ENCODE measurements around the gene MFSD2B. TPM values are rescaled to one million over a fixed set of nuclear protein-coding genes. Genes with fewer than 3 reads are reported as not detected.
"Not testable (repeated sequence)": the region's sequence is repeated elsewhere in the genome, so short reads cannot be mapped to it uniquely, and the experiment has no call there.

Gene MFSD2B
- total and polyA plus RNA-seq, 9 donors: 0.02 to 0.47 (median 0.11) TPM; not detected in 5

DNA sequence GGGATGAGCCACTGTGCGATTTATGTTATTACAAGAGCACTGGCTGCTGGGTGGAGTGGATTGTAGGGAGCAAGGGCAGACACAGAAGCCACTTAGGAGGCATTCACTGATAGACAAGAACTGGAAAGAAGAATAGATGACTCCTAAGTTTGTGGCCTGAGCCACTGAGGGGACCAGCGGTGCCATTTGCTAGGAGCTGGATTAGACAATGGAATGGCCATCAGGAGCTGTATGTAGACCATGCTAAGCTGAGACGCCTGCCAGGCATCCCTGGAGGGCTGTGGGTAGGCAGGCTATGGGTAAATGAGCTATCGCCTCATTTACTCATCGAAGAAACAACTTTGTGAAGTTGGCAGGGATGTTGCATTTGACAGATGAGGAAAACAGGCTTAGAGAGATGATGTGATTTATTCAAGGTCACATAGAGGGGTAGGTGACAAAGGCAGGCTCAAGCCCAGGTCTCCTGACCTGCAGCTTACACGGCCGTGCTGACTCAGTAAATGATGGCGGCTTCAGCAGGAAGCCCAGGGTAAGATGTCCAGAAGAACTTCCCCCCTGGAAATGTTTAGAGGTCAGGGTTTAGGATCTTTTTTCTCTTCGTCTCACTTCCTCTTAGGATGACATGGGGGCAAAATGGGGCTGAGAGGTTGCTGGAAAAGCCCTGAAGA lies 2.8 kb downstream of the MFSD2B start:
- TF ChIP-seq, protein P1, sequence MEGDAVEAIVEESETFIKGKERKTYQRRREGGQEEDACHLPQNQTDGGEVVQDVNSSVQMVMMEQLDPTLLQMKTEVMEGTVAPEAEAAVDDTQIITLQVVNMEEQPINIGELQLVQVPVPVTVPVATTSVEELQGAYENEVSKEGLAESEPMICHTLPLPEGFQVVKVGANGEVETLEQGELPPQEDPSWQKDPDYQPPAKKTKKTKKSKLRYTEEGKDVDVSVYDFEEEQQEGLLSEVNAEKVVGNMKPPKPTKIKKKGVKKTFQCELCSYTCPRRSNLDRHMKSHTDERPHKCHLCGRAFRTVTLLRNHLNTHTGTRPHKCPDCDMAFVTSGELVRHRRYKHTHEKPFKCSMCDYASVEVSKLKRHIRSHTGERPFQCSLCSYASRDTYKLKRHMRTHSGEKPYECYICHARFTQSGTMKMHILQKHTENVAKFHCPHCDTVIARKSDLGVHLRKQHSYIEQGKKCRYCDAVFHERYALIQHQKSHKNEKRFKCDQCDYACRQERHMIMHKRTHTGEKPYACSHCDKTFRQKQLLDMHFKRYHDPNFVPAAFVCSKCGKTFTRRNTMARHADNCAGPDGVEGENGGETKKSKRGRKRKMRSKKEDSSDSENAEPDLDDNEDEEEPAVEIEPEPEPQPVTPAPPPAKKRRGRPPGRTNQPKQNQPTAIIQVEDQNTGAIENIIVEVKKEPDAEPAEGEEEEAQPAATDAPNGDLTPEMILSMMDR (IDR thresholded peaks at IDR 0.05): no peak
- no peak for TF ChIP-seq EP300 (IDR thresholded peaks at IDR 0.05)
- no peak for TF ChIP-seq POLR2A (IDR thresholded peaks at IDR 0.05)
- Histone ChIP-seq H3K27ac (no peak overlapping the region), H3K4me1 (ENCODE audit: insufficient read depth) (peaks cover 3% of the 10 kb centered on the region), H3K27me3 (no peaks in the 10 kb centered on the region), H3K36me3 (no peaks in the 10 kb centered on the region), H3K9me3 (no peaks in the 10 kb centered on the region), H3K4me3 (no peak overlapping the region)
- no peak for DNase-seq
- intact Hi-C loops (cut with DNase I): no loop called here
- 74 to 84% (median 81%) methylated on average over 9 of the region's 9 CpGs for WGBS, 3 donors

DNA sequence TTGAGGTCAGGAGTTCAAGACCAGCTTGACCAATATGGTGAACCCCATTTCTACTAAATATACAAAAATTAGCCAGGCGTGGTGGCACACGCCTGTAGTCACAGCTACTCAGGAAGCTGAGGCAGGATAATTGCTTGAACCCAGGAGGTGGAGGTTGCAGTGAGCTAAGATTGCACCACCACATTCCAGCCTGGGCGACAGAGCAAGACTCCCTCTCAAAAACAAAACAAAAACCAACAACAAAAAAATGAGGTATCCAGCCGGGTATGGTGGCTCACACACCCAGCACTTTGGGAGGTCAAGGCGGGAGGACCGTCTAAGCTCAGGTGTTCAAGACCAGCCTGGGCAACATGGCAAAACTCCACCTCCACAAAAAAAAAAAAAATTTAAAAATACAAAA lies 5.0 kb downstream of the MFSD2B start:
- WGBS, 3 donors: 84 to 91% (median 84%) methylated on average over 6 of the region's 6 CpGs
- H3K27me3 ChIP-seq; H3K36me3 ChIP-seq; DNase-seq; H3K4me3 ChIP-seq; intact Hi-C loops (cut with DNase I); H3K4me1 ChIP-seq (ENCODE audit: insufficient read depth); H3K27ac ChIP-seq; H3K9me3 ChIP-seq: not testable (repeated sequence)

DNA sequence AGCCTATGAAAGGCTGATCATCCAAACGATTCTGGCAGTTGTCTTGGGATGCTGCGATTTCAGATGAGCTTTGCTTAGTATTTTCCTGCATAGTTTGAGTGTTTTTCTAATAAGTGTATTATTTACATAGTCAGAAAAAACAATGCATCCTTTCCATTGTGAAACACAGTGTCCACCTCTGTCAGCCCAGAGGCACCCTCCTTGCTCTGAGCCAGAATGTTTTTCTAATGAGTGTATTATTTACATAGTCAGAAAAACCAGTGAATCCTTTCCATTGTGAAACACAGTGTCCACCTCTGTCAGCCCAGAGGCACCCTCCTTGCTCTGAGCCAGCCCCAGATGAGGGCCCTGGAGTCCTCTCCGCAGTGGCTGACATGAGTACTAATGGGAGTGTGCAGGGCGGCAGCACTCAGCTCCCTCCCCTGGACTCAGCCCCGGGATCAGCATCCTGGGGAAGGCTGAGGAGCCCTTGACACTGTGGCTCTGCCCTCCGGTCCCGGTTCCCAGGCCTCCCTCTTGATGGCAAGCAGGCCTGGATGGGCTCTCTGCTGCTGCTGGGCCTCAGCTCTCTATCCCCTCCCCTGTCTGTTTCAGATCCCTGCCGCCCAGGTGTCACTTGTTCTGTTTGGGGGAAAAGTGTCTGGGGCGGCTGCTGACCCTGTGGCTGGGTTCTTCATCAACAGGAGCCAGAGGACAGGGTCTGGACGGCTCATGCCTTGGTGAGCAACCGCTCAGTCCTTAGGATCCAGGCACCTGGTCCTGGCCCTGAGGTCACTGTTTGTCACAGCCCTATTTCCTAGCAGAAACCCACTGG lies 5.9 kb downstream of the MFSD2B start:
- Histone ChIP-seq H3K9me3 (no peaks in the 10 kb centered on the region), H3K4me1 (ENCODE audit: insufficient read depth) (no peaks in the 10 kb centered on the region), H3K27ac (no peak overlapping the region), H3K36me3 (no peaks in the 10 kb centered on the region), H3K27me3 (no peaks in the 10 kb centered on the region), H3K4me3 (no peak overlapping the region)
- TF ChIP-seq EP300 (IDR thresholded peaks at IDR 0.05) (no peak), POLR2A (IDR thresholded peaks at IDR 0.05) (no peak)
- TF ChIP-seq, protein P1 (IDR thresholded peaks at IDR 0.05): no peak
- DNase-seq: no peak
- WGBS, 3 donors: 64 to 77% (median 65%) methylated on average over 9 to 11 of the region's 11 CpGs
- intact Hi-C loops (cut with DNase I): no loop called here

DNA sequence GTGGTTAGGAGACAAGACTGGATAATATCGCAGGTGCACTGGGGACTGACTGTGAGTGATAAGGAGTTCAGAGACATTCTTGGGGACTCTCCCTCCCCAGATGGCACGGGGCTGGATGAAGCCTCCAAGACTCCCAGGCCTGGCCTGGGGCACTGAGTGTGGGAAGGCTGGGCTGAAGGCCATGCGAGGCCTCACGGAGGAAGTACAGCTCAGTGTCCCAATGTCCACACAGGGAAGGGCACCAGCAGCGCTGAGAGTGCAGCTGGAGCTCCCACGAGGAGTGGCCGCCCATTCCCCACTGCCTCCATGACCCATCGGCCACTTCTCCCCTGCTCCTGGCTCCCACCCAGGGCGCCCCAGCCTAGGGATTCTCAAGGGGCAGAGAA lies 6.5 kb downstream of the MFSD2B start:
- no peaks in the 10 kb centered on the region for H3K9me3 ChIP-seq
- 77 to 82% (median 80%) methylated on average over 9 of the region's 9 CpGs for WGBS, 3 donors

More for the DNA sequence above, 6.5 kb downstream of the MFSD2B start:
- H3K4me1 ChIP-seq (ENCODE audit: insufficient read depth): no peaks in the 10 kb centered on the region
- no peak overlapping the region for H3K4me3 ChIP-seq
- DNase-seq: no peak
- intact Hi-C loops (cut with DNase I): no loop called here
- no peaks in the 10 kb centered on the region for H3K36me3 ChIP-seq
- no peak for TF ChIP-seq EP300 (IDR thresholded peaks at IDR 0.05)
- TF ChIP-seq, protein P1 (IDR thresholded peaks at IDR 0.05): no peak
- no peak for TF ChIP-seq POLR2A (IDR thresholded peaks at IDR 0.05)
- H3K27ac ChIP-seq: no peak overlapping the region
- H3K27me3 ChIP-seq: no peaks in the 10 kb centered on the region
